Activated CD4-positive, alpha-beta T cell treated with anti-CD3 and anti-CD28 coated beads, Interleukin-2, Interleukin-4, amounts not matched to agents 100 ng/mL and 50 ng/mL, durations not matched to agents 16 hours and 8 hours (primary cell): ENCODE data around the gene ZMPSTE24.
"Not testable (repeated sequence)": the region's sequence is repeated elsewhere in the genome, so short reads cannot be mapped to it uniquely, and the experiment has no call there.

ENCODE experiments used
- DNase-seq: peaks from one replicate; pipeline ENCODE4 v3.0.0-alpha.2; 2020; ENCODE audit warnings: low spot score

ZMPSTE24 gene

DNA sequence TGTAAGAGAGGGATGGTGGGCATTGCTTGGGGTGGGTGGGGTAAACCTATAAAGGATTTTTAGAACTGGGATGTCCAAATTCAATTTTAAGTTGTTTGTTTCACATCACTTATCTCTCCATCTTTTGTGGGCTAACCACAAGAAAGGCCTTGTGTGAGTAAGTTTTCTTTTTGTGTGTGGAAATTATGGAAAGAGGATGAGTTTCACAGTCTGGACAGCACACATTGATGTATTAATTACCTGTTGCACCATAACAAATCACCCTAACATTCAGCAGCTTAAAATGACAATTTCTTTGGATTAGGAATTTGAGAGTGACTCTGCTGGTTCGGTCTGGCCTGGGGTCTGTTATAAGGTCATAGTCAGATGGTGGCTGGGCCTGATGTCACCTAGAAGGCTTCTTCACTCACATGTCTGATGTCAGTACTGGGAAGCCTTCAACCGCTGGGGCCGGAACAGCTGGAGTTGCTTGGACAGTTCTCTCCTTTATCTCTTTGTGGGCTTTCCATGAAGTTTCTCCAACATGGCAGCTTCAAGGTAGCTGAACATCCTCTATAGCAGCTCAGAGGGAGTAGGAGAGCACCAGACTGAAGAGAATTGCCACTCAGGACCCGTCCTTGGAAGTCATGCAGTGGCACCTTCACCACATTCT is 61.1 kb downstream of the ZMPSTE24 start:
- DNase-seq = no peak

DNA sequence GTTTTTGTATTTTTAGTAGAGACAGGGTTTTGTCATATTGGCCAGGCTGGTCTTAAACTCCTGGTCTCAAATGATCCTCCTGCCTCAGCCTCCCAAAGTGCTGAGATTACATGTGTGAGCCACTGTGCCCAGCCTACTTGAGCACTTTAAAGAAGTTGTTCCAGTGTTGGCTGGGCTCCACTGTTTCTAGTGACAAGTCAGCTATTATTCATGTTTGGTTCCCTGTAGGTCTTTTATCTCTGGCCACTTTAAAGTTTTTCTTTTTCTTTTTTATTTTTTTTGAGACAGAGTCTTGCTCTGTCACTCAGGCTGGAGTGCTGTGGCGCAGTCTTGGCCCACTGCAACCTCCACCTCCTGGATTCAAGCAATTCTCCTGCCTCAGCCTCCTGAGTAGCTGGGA is 73.4 kb downstream of the ZMPSTE24 start:
- not testable (repeated sequence) for DNase-seq

DNA sequence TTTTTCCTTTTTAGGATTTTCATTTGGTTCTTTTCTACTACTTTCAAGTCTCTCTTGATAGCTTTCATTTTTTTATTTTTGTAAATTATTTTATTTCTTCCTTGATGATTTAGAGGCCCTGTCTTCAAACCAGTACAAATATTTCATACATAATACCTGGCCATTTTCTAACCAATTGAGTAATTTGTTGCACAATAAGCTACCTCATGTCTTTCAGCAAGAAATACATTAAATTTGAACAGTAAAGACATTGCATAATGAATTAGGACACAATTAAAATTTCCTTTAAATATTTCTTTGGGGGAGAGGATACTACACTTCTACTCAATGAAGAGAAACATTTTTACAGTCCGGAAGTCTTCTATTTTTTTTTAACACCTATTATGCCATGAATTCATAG is 74.7 kb downstream of the ZMPSTE24 start:
- DNase-seq = no peak

DNA sequence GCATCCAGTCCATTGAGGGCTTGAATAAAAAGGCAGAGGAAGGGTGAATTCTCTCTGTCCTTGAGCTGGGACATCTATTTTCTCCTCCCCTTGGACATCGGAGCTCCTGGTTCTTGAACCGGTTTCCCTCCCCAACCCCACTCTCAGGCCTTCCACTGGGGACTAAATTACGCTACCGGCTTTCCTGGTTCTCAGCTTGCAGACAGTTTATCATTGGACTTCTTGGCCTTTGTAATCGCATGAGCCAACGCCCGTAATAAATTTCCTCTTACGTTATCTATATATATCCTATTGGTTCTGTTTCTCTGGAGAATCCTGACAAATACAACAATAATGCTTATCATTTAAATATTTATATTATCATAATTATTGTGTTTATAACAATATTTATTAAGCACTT is 79.4 kb downstream of the ZMPSTE24 start:
- DNase-seq = no peak

DNA sequence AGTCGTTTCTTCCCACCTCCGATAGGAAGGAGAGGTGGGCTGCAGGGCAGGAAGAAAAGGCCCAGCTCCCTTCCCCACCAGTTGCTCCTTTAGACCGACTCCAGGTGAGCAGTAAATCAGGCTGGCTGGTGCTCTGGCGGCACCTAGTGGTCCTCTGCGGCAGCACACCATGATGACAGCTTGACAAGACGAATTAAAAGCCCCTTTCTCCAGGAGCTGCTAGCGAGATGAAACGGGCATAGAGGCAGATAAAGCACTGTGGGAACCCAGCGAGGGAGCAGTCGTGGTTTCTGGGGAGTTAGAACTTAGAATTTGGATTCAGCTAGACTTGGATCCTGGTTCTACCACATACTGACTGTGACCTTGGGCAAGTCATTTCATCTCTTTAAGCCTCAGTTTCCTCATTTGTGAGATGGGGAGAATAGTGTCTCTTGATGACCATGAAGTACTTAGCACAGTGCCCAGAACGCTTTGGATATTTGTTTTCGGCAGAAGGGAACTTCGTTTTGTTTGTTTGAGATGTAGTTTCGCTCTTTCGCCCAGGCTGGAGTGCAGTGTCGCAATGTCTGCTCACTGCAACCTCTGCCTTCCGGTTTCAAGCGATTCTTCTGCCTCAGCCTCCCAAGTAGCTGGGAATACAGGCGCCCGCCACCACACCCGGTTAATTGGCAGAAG is 80.8 kb downstream of the ZMPSTE24 start:
- DNase-seq = peak; percentile 93

DNA sequence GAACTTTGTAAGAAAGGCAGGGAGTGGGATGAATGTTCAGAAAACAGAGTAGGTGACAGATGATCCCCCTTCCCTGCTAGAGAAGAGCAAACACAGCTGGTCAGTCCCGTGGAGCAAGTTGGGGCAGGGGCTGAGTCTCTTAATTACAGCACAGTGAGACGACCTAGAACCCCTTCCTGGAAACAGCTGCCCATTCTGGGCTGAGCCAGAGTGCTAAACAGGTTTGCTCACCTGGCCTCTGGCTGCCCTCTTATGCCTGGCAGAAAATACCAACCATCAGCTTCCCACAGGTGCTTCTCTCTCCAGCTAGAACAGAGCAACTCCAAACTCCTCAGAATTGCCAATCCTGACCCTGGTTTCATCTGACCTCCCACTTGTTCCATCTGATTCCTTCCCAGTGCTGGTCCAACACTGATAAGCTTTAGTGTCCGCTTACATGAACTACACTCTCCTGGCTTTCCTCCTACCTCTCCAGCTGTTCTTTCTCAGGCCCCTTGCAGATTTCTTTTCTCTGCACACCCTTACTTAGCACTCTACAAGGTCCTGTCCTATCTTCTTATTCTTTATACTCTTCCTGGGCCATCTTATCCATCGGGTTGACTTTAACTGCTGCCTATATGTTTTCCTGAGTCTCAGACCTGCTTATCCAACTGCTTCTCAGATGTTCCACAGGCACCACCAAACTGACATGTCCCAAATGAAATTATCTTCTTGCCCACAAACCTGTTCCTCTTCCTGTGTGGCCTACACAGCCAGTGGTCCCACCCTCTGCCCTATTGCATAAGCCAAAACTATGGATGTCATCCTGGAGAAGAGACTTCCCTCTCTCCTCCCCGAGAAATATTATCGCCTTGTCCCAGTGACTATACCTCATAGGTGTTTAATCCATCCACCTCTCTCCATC is 81.6 kb downstream of the ZMPSTE24 start:
- no peak for DNase-seq

DNA sequence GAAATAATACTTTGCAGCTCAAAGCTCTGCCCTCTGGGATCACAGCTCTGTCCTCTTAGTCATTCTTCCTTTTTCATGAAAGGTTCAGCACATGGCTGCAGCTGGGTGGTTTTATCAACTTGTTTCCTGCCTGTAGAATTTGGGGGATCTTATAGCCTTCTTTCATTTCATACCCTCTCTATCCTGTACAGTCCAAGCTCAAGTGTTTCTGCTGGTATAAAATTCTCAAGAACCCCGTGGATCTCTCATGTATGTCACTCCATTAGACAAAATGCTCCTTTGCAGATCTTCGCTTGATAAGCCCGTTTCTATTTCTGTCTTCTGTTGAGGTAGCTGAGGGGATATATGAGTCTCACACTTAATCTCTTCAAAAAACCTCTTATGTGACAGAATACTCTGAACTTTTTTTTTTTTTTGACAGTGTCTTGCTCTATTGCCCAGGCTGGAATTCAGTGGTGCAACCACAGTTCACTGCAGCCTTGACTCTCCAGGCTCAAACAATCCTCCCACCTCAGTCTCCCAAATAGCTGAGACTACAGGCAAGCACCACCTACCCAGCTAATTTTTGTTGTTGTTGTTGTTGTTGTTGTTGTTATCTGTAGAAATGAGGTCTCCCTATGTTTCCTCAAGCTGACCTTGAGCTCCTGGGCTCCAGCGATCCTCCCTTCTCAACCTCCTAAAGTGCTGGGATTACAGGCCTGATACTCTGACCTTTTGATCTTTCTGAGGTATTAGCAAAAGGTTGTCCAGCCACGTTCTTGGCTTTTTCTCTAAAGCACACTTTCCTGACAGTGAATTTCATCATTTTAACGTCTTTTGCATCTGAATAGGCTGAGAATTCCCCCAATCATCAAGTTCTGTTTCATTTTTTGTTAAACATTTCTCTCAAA is 83.7 kb downstream of the ZMPSTE24 start:
- DNase-seq = peak; percentile 35

DNA sequence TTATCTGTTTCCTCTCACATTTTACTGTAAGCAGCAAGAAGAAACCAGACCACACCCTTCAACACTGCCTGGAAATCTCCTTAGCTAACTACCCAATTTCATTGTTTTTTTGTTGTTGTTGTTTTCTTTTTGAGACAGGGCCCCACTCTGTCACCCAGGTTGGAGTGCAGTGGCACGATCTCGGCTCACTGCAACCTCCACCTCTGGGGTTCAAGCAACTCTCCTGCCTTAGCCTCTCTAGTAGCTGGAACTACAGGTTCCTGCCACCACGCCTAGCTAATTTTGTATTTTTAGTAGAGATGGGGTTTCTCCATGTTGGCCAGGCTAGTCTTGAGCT is 84.3 kb downstream of the ZMPSTE24 start:
- DNase-seq = not testable (repeated sequence)
